ENCODE measurements around the gene GNAI3. TPM values are rescaled to one million over a fixed set of nuclear protein-coding genes. Genes with fewer than 3 reads are reported as not detected.

The GNAI3 gene
- total and polyA plus RNA-seq, 10 of the 15 experiments (the other 5 are each of a cell fraction or from before 2014, with no cell fraction given), result 5.9 to 13.8 (median 8.0) TPM

DNA sequence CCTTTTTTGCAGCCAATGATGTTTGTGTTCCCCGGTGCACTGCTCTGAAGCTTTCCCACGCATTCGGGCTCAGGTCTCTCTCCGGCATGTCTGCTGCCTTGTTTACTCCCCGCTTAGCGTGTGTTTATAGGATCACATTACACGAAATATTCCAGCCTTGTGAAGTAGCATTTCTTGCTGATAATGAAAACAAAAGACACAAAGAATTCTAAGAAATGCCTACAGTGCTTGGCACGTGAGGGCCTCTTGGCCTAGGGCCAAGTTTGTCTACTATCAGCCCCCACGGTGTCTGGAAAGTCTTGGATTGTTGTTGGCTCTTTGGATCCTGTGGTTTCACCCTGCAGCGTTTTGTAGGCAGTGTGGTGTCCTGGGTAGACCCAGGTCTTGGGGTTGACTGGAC is 96.3 kb downstream of the GNAI3 start:
- RAD21 ChIA-PET (ENCODE audit: unreplicated experiment), result interaction anchor here (1.1 to 2.5 kb wide), 2 partner anchors 96 to 133 kb away, joined by 3 to 6 read pairs; partner anchors contain the start of gene GNAI3
- POLR2A ChIA-PET, result no interaction called here

DNA sequence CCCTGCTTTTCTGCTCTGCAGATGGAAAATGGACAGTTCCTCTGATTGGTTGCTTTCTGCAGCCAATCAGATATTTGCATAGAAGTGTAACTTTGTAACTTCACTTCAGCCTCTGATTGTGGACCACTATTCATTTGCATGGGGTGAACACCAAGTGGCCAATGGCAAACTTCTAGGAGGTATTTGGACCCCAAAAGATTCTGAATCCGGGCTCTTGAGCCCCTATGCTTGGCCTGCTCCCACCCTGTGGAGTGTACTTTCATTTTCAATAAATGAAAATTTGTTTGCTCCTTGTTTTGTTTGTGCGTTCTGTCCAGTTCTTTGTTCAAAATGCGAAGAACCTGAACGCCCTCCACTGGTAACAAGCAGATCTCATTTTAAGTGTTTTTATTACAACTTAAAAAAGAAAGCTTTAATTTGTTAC is 101.1 kb downstream of the GNAI3 start:
- Histone ChIP-seq H2AFZ (ENCODE audit: control insufficient read depth, low read depth, low read length) (peak overlapping the region; percentile 41; the same call in 1 of the 2 replicates), H3K4me2 (ENCODE audit: control insufficient read depth, insufficient read depth) (no peak overlapping the region; the same call in 1 of the 2 replicates)
- WGBS (ENCODE audit: insufficient coverage, insufficient replicate concordance, low lambda C conversion rate, missing lambda C conversion rate), result 13% methylated on average over 4 of the region's 4 CpGs

More for the DNA sequence above, 96.3 kb downstream of the GNAI3 start:
- H3K4me2 ChIP-seq (ENCODE audit: control insufficient read depth, insufficient read depth), result no peak overlapping the region
- BruUV-seq (replicated peaks), result no TSS peak
- no peak overlapping the region for H3K9ac ChIP-seq (ENCODE audit: control insufficient read depth, insufficient read depth, low read length)
- no peaks in the 10 kb centered on the region for H3K9me3 ChIP-seq (replicated peaks; ENCODE audit: control insufficient read depth, insufficient read depth, low read length)
- ATAC-seq, result no peak
- ChIA-PET CTCF (interaction anchor here (1.7 to 10.7 kb wide), 3 partner anchors 9 to 130 kb away, joined by 7 to 299 read pairs (median 282); partner anchors contain the start of gene GSTM4), SMC1A (ENCODE audit: uncharacterized antibody, unreplicated experiment) (interaction anchor here (1.0 kb wide), 1 partner anchor 340 kb away, joined by 5 read pairs; the partner anchor contains the start of gene AHCYL1)
- peaks cover 9% of the 10 kb centered on the region for H3K4me1 ChIP-seq (ENCODE audit: control insufficient read depth, insufficient read depth, low read length)
- H3K27me3 ChIP-seq (replicated peaks in 1 of 2; ENCODE audit: control insufficient read depth in 2 of 2, insufficient read depth in 2 of 2, low read length in 1 of 2), result no peaks in the 10 kb centered on the region
- no peak for FAIRE-seq
- H2AFZ ChIP-seq (ENCODE audit: control insufficient read depth, low read depth, low read length), result no peak overlapping the region
- TF ChIP-seq BHLHE40 (IDR thresholded peaks at IDR 0.05; ENCODE audit: borderline replicate concordance in 1 of 2, low read depth in 2 of 2, low read length in 1 of 2) (no peak), KDM1A (IDR thresholded peaks at IDR 0.05; ENCODE audit: borderline replicate concordance) (no peak), EGR1 (IDR thresholded peaks at IDR 0.05; ENCODE audit: borderline replicate concordance in 1 of 2, low read depth in 2 of 2, low read length in 2 of 2) (no peak), BACH1 (IDR thresholded peaks at IDR 0.05; ENCODE audit: borderline replicate concordance) (no peak), ATF7 (IDR thresholded peaks at IDR 0.05; ENCODE audit: low read depth) (no peak)
- no peaks in the 10 kb centered on the region for H3K79me2 ChIP-seq (ENCODE audit: control insufficient read depth, insufficient read depth, low read length)
- intact Hi-C loops (cut with micrococcal nuclease; ENCODE audit: unreplicated experiment), result loop anchor here (5.0 kb wide), 4 partner anchors 43 to 338 kb away; partner anchors contain the start of genes AHCYL1, GNAI3 and GSTM1
- in situ Hi-C loops (cut with MboI), result loop anchor here (5.0 kb wide), 2 partner anchors 128 to 343 kb away; no protein-coding TSS in a partner anchor
- H3K4me3 ChIP-seq, result no peak overlapping the region
- no CpG with 5 or more reads among the region's 10 CpGs for WGBS (ENCODE audit: insufficient coverage, insufficient replicate concordance, low lambda C conversion rate, missing lambda C conversion rate)
- DNase-seq (ENCODE audit: low read depth, low spot score), result no peak
- no peak overlapping the region for H3K27ac ChIP-seq (ENCODE audit: control insufficient read depth, insufficient read depth)
- H3K36me3 ChIP-seq (ENCODE audit: control insufficient read depth in 2 of 2, insufficient read depth in 2 of 2, low read length in 1 of 2), result no peaks in the 10 kb centered on the region
- H4K20me1 ChIP-seq (ENCODE audit: control insufficient read depth, insufficient read depth), result no peaks in the 10 kb centered on the region

More for the DNA sequence above, 101.1 kb downstream of the GNAI3 start:
- CTCF ChIA-PET, result interaction anchor here (0.6 to 10.8 kb wide), 16 partner anchors 9 to 362 kb away, joined by 3 to 299 read pairs (median 4); partner anchors contain the start of genes AHCYL1, GSTM1 and GSTM2
- no TSS peak for BruUV-seq (replicated peaks)
- H3K4me1 ChIP-seq (ENCODE audit: control insufficient read depth, insufficient read depth, low read length), result no peaks in the 10 kb centered on the region
- RAD21 ChIA-PET (ENCODE audit: unreplicated experiment), result interaction anchor here (0.6 to 4.9 kb wide), 5 partner anchors 9 to 335 kb away, joined by 3 to 48 read pairs (median 13); partner anchors contain the start of gene AHCYL1
- SMC1A ChIA-PET (ENCODE audit: uncharacterized antibody, unreplicated experiment), result interaction anchor here (0.7 to 5.6 kb wide), 10 partner anchors 9 to 335 kb away, joined by 3 to 63 read pairs (median 4); partner anchors contain the start of genes AHCYL1, GNAI3 and GSTM1
- no peaks in the 10 kb centered on the region for H4K20me1 ChIP-seq (ENCODE audit: control insufficient read depth, insufficient read depth)
- H3K9ac ChIP-seq (ENCODE audit: control insufficient read depth, insufficient read depth, low read length), result no peak overlapping the region
- FAIRE-seq (no peak), ATAC-seq (no peak), DNase-seq (ENCODE audit: low read depth, low spot score) (no peak)
- intact Hi-C loops (cut with micrococcal nuclease; ENCODE audit: unreplicated experiment) (no loop called here), in situ Hi-C loops (cut with MboI) (no loop called here)
- H3K4me3 ChIP-seq, result no peak overlapping the region
- H3K27ac ChIP-seq (ENCODE audit: control insufficient read depth, insufficient read depth), result no peak overlapping the region
- H3K27me3 ChIP-seq (replicated peaks in 1 of 2; ENCODE audit: control insufficient read depth in 2 of 2, insufficient read depth in 2 of 2, low read length in 1 of 2), result no peaks in the 10 kb centered on the region
- H3K79me2 ChIP-seq (ENCODE audit: control insufficient read depth, insufficient read depth, low read length), result no peaks in the 10 kb centered on the region
- H3K9me3 ChIP-seq (replicated peaks; ENCODE audit: control insufficient read depth, insufficient read depth, low read length), result no peaks in the 10 kb centered on the region
- 0 out of 2 replicates have a peak, but pooled peaks have one; percentile 12 for TF ChIP-seq NFYB (IDR thresholded peaks at IDR 0.05; ENCODE audit: insufficient read depth, low read depth, low read length)
- TF ChIP-seq, protein P1, sequence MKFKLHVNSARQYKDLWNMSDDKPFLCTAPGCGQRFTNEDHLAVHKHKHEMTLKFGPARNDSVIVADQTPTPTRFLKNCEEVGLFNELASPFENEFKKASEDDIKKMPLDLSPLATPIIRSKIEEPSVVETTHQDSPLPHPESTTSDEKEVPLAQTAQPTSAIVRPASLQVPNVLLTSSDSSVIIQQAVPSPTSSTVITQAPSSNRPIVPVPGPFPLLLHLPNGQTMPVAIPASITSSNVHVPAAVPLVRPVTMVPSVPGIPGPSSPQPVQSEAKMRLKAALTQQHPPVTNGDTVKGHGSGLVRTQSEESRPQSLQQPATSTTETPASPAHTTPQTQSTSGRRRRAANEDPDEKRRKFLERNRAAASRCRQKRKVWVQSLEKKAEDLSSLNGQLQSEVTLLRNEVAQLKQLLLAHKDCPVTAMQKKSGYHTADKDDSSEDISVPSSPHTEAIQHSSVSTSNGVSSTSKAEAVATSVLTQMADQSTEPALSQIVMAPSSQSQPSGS (IDR thresholded peaks at IDR 0.05; ENCODE audit: low read length), result no peak
- TF ChIP-seq DPF2 (IDR thresholded peaks at IDR 0.05), result no peak
- TF ChIP-seq, protein P2, sequence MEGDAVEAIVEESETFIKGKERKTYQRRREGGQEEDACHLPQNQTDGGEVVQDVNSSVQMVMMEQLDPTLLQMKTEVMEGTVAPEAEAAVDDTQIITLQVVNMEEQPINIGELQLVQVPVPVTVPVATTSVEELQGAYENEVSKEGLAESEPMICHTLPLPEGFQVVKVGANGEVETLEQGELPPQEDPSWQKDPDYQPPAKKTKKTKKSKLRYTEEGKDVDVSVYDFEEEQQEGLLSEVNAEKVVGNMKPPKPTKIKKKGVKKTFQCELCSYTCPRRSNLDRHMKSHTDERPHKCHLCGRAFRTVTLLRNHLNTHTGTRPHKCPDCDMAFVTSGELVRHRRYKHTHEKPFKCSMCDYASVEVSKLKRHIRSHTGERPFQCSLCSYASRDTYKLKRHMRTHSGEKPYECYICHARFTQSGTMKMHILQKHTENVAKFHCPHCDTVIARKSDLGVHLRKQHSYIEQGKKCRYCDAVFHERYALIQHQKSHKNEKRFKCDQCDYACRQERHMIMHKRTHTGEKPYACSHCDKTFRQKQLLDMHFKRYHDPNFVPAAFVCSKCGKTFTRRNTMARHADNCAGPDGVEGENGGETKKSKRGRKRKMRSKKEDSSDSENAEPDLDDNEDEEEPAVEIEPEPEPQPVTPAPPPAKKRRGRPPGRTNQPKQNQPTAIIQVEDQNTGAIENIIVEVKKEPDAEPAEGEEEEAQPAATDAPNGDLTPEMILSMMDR (IDR thresholded peaks at IDR 0.05 in 2 of 3, conservative IDR thresholded peaks at IDR 0.05 in 1 of 3; ENCODE audit: control insufficient read depth in 2 of 3, extremely low read depth in 1 of 3, insufficient read depth in 1 of 3, low read depth in 3 of 3, low read length in 3 of 3), result peak in 1 of 3 experiments; percentile 24; a peak in 1 of 6 replicates
- peak; percentile 29; the same call in 1 of the 2 replicates for TF ChIP-seq RAD21 (IDR thresholded peaks at IDR 0.05; ENCODE audit: insufficient read depth, low read depth, low read length)
- H3K36me3 ChIP-seq (ENCODE audit: control insufficient read depth in 2 of 2, insufficient read depth in 2 of 2, low read length in 1 of 2), result no peaks in the 10 kb centered on the region
- POLR2A ChIA-PET, result interaction anchor here (0.6 to 2.0 kb wide), 2 partner anchors 9 to 14 kb away, joined by 3 to 7 read pairs; no protein-coding TSS in a partner anchor
